ENCODE measurements around the gene SCAPER.

Gene SCAPER

GRCh38 chr15:76345880-76346668, 559.1 kb downstream of the SCAPER start:
- FAIRE-seq (no peak), DNase-seq (ENCODE audit: insufficient read length, low spot score) (no peak)

GRCh38 chr15:76345583-76345879, 559.6 kb downstream of the SCAPER start:
- no peak for FAIRE-seq
- no peak for DNase-seq (ENCODE audit: insufficient read length, low spot score)

- FAIRE-seq: no peak
Measured at GRCh38 chr15:76344893-76345582, 560.1 kb downstream of the SCAPER start.

GRCh38 chr15:76343313-76343996, 561.7 kb downstream of the SCAPER start:
- FAIRE-seq: no peak
- DNase-seq (ENCODE audit: insufficient read length, low spot score): no peak

More at GRCh38 chr15:76344893-76345582, 560.1 kb downstream of the SCAPER start:
- DNase-seq (ENCODE audit: insufficient read length, low spot score): no peak

GRCh38 chr15:76342382-76343201, 562.5 kb downstream of the SCAPER start:
- DNase-seq (ENCODE audit: insufficient read length, low spot score) (no peak), FAIRE-seq (no peak)

- DNase-seq (ENCODE audit: insufficient read length, low spot score) (no peak), FAIRE-seq (no peak)
Measured at GRCh38 chr15:76342058-76342381, 563.1 kb downstream of the SCAPER start.

- DNase-seq (ENCODE audit: insufficient read length, low spot score) (no peak), FAIRE-seq (no peak)
Measured at GRCh38 chr15:76341366-76342057, 563.6 kb downstream of the SCAPER start.

GRCh38 chr15:76340803-76341365, 564.3 kb downstream of the SCAPER start:
- DNase-seq (ENCODE audit: insufficient read length, low spot score): no peak
- no peak for FAIRE-seq

GRCh38 chr15:76340198-76340802, 564.8 kb downstream of the SCAPER start:
- no peak for DNase-seq (ENCODE audit: insufficient read length, low spot score)

GRCh38 chr15:76339305-76340197, 565.6 kb downstream of the SCAPER start:
- no peak for FAIRE-seq
- no peak for DNase-seq (ENCODE audit: insufficient read length, low spot score)

More at GRCh38 chr15:76340198-76340802, 564.8 kb downstream of the SCAPER start:
- no peak for FAIRE-seq

GRCh38 chr15:76338486-76339304, 566.4 kb downstream of the SCAPER start:
- DNase-seq (ENCODE audit: insufficient read length, low spot score) (no peak), FAIRE-seq (peak; percentile 46)

- FAIRE-seq (no peak), DNase-seq (ENCODE audit: insufficient read length, low spot score) (no peak)
Measured at GRCh38 chr15:76337696-76338485, 567.2 kb downstream of the SCAPER start.

GRCh38 chr15:76337059-76337695, 568.0 kb downstream of the SCAPER start:
- FAIRE-seq (no peak), DNase-seq (ENCODE audit: insufficient read length, low spot score) (peak; percentile 68)

GRCh38 chr15:76336254-76337058, 568.7 kb downstream of the SCAPER start, which contains the start of gene ISL2:
Gene ISL2 (plus strand): TSS chr15:76336773. CDS start chr15:76336884, 111 bp downstream.
- FAIRE-seq (peak; percentile 80), DNase-seq (ENCODE audit: insufficient read length, low spot score) (peak; percentile 96)

All from HTR-8/SVneo (cell line).